Cortex of kidney (tissue), 1 donor: Measurements from ENCODE around the gene LYSMD1.
"Not testable (repeated sequence)": the region's sequence is repeated elsewhere in the genome, so short reads cannot be mapped to it uniquely, and the experiment has no call there.

Source experiments
- DNase-seq: peaks from one replicate; lab custom pipeline; 2025; lab: John Stamatoyannopoulos, UW

Gene LYSMD1

GRCh38 chr1:151165738-151166504, at the start of gene LYSMD1, which contains the start of gene SCNM1:
Gene LYSMD1, minus strand, starts transcription at chr1:151165902. Its CDS starts 644 bp downstream, at chr1:151165258.
Gene SCNM1, plus strand, starts transcription at chr1:151166144. Its CDS starts 9 bp downstream, at chr1:151166153.
- no peak for DNase-seq

GRCh38 chr1:151213560-151213959, 47.9 kb upstream of the LYSMD1 start:
- no peak for DNase-seq

GRCh38 chr1:151211972-151212705, 46.4 kb upstream of the LYSMD1 start:
- DNase-seq = no peak

GRCh38 chr1:151210830-151211229, 45.1 kb upstream of the LYSMD1 start:
- no peak for DNase-seq

GRCh38 chr1:151205381-151205965, 39.8 kb upstream of the LYSMD1 start:
- DNase-seq = not testable (repeated sequence)

- no peak for DNase-seq
These were observed 34.3 kb upstream of the LYSMD1 start for GRCh38 chr1:151199873-151200581.

- peak; percentile 40 for DNase-seq
These were observed 32.8 kb upstream of the LYSMD1 start, which contains the start of gene PIP5K1A for GRCh38 chr1:151198254-151199127. Gene PIP5K1A, plus strand, starts transcription at chr1:151198552. Its CDS starts 445 bp downstream, at chr1:151198997.

GRCh38 chr1:151197863-151198253, 32.2 kb upstream of the LYSMD1 start:
- no peak for DNase-seq

GRCh38 chr1:151196292-151196800, 30.6 kb upstream of the LYSMD1 start:
- no peak for DNase-seq

- DNase-seq = not testable (repeated sequence)
These were observed 29.3 kb upstream of the LYSMD1 start for GRCh38 chr1:151194894-151195594.

GRCh38 chr1:151193856-151194255, 28.2 kb upstream of the LYSMD1 start:
- DNase-seq = no peak

- no peak for DNase-seq
These were observed 27.6 kb upstream of the LYSMD1 start for GRCh38 chr1:151193304-151193703.

GRCh38 chr1:151192047-151192446, 26.3 kb upstream of the LYSMD1 start:
- no peak for DNase-seq

- no peak for DNase-seq
These were observed 24.1 kb upstream of the LYSMD1 start, which contains the start of gene VPS72 for GRCh38 chr1:151189637-151190445. Gene VPS72, minus strand, starts transcription at chr1:151190197. Its CDS starts 76 bp downstream, at chr1:151190121.

- not testable (repeated sequence) for DNase-seq
These were observed 23.0 kb upstream of the LYSMD1 start for GRCh38 chr1:151188667-151189066.

- no peak for DNase-seq
These were observed 21.5 kb upstream of the LYSMD1 start for GRCh38 chr1:151187205-151187604.

GRCh38 chr1:151184211-151184610, 18.5 kb upstream of the LYSMD1 start:
- no peak for DNase-seq

- DNase-seq = no peak
These were observed 10.9 kb upstream of the LYSMD1 start for GRCh38 chr1:151176514-151177045.

GRCh38 chr1:151175863-151176262, 10.2 kb upstream of the LYSMD1 start, which contains the start of gene TMOD4:
Gene TMOD4, minus strand, starts transcription at chr1:151175981. Its CDS starts 1,106 bp downstream, at chr1:151174875.
- DNase-seq = no peak
